ENCODE measurements around the gene CACNA1B.

The CACNA1B gene

GRCh38 chr9:138040446-138041430, 163.2 kb downstream of the CACNA1B start:
- no peak for DNase-seq (ENCODE audit: low spot score)

DNA sequence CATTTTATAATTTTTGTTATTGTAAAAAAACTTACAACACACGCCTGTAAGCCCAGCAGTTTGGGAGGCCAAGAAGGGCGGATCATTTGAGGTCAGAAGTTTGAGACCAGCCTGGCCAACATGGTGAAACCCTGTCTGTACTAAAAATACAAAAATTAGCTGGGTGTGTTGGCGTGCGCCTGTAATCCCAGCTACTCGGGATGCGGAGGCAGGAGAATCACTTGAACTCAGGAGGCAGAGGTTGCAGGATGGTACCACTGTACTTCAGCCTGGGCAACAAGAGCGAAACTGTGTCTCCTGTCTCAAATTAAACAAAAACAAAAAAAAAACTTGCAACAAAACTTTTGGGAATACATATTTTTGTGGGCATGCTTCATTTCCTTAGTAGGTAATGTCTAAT, 164.6 kb downstream of the CACNA1B start:
- DNase-seq (ENCODE audit: low spot score): no peak

DNA sequence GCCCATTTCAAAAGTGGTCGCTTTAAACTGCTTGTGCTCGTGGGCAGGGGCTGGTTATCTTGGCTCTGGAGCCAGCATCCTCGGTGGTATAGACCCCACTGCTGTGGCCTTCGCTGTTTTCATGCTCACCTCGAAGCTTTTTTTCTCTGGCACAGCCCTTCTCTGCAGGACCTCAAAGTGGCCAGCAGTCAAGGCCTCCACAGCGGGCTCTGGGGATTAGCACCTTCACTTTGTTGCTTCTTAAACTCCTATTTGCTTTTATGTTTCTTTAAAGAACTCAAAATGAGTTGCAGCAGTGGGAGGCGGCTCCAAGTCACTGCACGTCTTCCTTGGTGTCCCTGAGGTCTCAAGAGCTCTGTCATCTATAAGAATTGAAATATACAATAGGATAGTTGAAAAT, 165.1 kb downstream of the CACNA1B start:
- DNase-seq (ENCODE audit: low spot score): no peak

- DNase-seq (ENCODE audit: low spot score): no peak
Observed at GRCh38 chr9:138043061-138043410, 165.5 kb downstream of the CACNA1B start.

DNA sequence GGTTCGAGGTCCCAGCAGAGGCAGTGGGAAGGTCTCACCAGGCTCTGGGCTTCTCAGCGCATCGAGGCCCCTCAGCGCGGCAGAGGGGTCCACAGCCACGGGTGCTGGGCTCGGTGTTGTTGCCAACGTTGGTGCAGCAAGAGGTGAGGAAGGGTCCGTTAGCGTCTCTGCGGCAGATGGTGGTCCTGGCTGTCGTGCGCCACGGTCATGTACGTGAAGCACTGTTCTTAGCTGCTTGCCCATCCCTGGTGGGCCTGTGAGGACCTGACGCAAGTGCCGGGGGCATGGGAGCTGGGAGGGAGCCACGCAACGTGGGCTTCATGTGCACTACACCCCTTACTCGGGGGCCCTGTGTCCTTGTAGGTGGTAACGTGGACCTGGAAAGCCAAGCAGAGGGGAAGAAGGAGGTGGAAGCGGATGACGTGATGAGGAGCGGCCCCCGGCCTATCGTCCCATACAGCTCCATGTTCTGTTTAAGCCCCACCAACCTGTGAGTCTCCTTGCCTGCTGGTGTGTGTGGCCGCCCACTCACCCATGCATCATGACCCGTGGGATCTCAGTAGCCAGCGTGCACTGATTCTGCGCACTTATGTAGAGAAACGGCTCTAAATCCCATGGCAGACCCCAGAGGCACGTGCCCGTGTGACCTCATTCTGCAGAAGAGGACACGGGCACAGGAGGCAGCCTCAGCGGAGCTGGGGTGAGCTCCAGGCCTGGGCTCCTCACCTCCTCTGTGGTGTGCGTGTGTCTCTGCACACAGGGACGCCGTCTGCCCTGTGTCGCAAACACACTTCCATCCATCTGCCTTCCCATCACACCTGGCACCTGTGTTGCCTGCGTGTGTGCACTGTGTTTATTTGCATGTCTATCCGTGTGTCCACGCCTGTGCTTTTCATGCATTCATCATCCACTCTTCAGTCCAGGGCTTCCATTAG, 166.1 kb downstream of the CACNA1B start:
- DNase-seq (ENCODE audit: low spot score): no peak

- DNase-seq (ENCODE audit: low spot score): no peak
Observed at GRCh38 chr9:138044485-138045383, 167.2 kb downstream of the CACNA1B start.

- DNase-seq (ENCODE audit: low spot score): no peak
Observed at GRCh38 chr9:138045541-138046490, 168.2 kb downstream of the CACNA1B start.

DNA sequence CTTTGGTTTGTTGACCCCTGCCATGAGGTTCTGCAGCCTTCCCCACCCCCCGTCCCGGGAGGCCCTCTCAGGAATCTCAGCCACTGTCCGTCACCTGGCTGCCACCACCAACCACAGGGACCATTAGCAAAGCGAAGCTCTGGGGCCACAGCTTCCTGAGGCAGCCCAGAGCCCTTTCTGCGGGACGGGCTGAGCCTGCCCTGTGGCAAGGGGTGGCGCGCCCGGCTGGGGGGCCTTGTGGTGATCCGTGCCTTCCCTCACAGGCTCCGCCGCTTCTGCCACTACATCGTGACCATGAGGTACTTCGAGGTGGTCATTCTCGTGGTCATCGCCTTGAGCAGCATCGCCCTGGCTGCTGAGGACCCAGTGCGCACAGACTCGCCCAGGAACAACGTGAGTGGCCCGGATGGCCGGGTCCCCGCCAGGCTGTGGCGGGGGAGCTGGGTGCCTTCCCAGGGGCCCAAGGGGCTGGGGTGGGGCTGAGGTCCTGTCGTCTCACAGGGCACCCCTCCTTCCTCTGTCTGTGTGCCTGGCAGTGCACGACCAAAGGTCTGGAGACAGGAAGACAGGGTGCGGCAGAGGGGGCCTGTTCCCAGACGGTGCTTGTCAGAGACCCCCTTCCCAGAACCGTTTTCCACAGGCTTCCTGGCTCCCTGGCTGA, 169.2 kb downstream of the CACNA1B start:
- no peak for DNase-seq (ENCODE audit: low spot score)

- no peak for DNase-seq (ENCODE audit: low spot score)
Observed at GRCh38 chr9:138047469-138048040, 170.0 kb downstream of the CACNA1B start.

DNA sequence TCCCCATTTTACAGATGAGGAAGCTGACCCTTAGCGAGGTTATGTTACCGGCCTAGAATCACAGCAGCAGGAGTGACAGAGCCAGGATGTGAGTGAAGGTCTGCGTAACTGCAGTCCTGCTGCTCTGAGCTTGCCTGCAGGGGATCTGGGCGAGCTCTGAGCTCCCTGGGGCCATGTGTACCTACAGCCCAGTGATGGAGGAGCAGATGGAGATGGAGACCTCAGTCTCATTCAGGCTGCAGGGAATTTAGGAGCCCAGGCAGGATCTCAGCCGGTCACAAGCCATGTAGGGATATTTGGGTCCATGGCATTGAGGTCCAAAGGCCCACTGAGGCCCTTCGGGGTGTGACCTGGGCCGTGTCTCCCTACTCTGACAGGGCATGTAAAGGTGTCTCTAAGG, 170.6 kb downstream of the CACNA1B start:
- no peak for DNase-seq (ENCODE audit: low spot score)

DNA sequence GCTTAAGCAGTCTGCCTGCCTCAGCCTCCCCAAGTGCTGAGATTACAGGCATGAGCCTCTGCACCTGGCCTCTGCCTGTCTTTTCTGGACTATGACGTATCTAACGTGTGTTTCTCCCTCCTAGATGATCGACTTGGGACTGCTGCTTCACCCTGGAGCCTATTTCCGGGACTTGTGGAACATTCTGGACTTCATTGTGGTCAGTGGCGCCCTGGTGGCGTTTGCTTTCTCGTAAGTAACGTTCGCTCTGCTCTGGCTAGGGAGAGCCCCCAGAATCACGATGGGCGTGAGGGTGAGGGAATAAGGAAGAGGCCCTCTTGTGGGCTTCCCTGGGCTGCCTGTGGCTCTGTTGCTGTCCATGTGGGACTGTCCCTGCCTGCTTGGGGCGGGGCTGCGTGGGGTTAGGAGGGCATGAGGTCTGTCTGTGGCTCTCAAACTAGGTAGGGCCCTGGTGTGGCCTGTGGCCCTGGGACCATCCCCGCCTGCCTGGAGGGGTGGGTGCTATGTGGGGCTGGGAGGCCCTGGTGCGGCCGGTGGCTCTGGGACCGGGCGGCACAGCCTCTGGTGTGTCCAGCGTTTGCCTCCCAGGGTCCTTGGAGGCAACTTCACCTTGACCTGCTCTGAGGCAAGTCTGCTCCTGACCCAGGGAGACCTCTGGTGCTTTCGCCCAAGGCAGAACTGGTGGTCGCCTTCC, 171.7 kb downstream of the CACNA1B start:
- no peak for DNase-seq (ENCODE audit: low spot score)

- DNase-seq (ENCODE audit: low spot score): no peak
Observed at GRCh38 chr9:138049779-138050471, 172.3 kb downstream of the CACNA1B start.

DNA sequence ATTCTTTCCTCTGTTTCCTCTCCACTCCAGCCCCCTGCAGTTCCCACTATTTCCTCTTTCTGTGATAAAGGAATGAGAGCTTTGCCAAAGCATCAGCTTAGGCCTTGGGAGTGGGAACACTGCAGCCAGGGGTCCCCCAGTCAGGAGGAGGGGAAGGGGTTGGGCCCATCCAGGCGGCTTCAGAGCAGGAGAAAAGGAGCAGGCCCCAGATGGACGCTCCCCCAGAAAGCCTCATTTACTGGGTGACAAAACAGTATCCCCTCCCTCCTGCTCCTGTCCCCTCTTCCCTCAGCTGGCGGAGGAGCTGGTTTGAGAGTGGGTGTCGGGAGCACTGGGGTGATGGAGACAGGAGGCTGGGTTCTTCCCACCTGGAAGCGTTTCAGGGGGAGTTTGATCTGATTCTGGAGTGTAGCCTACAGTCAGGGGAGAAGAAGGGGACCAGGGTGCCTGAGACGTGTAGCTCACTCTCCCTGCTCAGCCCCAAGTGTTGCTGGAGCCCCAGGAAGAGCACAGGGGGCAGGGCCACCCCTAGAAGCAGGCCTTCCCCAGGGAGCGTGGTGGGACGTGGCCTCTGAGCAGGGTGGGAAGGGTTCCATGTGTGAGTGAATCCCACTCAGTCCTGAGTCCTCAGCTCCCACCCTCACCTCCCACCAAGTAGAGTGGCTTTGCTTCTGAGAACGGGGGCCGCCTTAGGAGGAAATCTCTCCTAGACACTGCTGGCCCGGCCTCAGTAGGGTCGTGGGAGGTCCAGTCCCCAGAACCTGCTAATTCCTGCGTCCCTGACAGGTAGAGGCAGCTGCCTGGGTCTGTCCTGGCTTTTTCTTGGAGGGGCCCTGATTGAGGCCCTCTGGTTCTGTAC, 173.1 kb downstream of the CACNA1B start:
- DNase-seq (ENCODE audit: low spot score): no peak

- no peak for DNase-seq (ENCODE audit: low spot score)
Observed at GRCh38 chr9:138051586-138052321, 174.2 kb downstream of the CACNA1B start.

- DNase-seq (ENCODE audit: low spot score): no peak
Observed at GRCh38 chr9:138052322-138052615, 174.7 kb downstream of the CACNA1B start.

DNA sequence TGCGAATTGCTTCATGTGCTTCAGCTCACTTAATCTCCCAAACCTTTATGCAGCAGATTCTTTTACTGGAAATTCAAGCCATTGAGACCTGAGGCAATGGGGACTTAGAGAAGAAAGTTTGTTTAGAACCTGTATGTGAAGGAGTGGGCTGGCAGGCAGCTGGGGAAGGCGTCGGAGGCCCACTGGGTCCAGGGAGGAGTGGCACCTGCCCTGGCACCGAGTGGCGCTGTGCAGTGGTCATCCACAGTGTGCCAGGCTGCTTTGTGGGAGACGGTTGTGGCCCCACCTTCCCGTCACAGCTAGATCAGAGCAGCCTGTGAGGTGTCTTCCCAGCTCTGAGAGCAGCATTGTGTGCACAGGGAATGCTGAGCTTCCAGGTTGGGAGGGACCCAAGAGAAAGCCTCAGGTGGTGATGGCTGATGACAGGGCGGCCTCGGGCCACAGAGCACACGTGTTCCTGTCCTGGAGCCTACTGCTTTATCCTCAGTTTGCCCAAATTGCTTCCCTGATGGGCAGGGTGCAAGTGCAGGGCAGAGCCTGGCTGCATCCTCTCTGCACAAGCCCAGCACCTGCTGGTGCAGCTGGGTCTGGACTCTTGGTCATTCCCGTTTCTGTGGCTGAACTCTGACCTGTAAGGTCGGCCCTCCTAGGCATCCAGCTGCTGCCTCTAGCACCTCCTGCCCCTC, 175.2 kb downstream of the CACNA1B start:
- no peak for DNase-seq (ENCODE audit: low spot score)

All from COLO829 (cell line).